C4-2B (cell line): Measurements from ENCODE around the gene SLC35F3.

Experiments
- CTCF ChIP-seq: fragments of 450-650 bp; conservative IDR thresholded peaks from 2 replicates; pipeline ENCODE4 v1.5.1; 2017; ENCODE audit warnings: mild to moderate bottlenecking
- ZFX ChIP-seq: fragments of 450-650 bp; IDR thresholded peaks from 2 replicates; pipeline ENCODE4 v1.6.1; 2017

- TF ChIP-seq CTCF (no peak), ZFX (no peak)
Observed at GRCh38 chr1:234240680-234241079, 336.2 kb downstream of the SLC35F3 start.
